CD4-positive, CD25-positive, alpha-beta regulatory T cell (primary cell): ENCODE results near the gene GOSR1. TPM values are rescaled to one million over a fixed set of nuclear protein-coding genes. Genes with fewer than 3 reads are reported as not detected.
A peak's percentile ranks its signal among the peaks of the same experiment; 100 is the strongest.
"Not testable (repeated sequence)": the region's sequence is repeated elsewhere in the genome, so short reads cannot be mapped to it uniquely, and the experiment has no call there.

Source experiments
- ATAC-seq, 2 donors: fragments of 150-1000 bp; cut with Tn5 transposase; one replicate each; pipeline ENCODE4 v1.10.0; 2021; ENCODE audit warnings: low read depth in 2 of 2, moderate number of reproducible peaks in 2 of 2, moderate library complexity in 1 of 2
- DNase-seq, 3 donors: peaks; one replicate each; pipeline versions ENCODE4 v3.0.0 to v3.0.0-alpha.2; 2012 to 2022; ENCODE audit warnings: mixed read lengths in 1 of 3
- H3K27ac ChIP-seq: one replicate; pipeline ENCODE4 v1.7.0; 2013; ENCODE audit warnings: mild to moderate bottlenecking, low read length; ENCODE audit not compliant: insufficient read depth, poor library complexity, severe bottlenecking
- H3K27me3 ChIP-seq: one replicate; pipeline ENCODE4 v1.7.0; 2013; ENCODE audit warnings: low read length; ENCODE audit not compliant: control insufficient read depth, insufficient read depth
- H3K36me3 ChIP-seq: one replicate; pipeline ENCODE4 v1.7.0; 2013; ENCODE audit warnings: mild to moderate bottlenecking, low read length, moderate library complexity; ENCODE audit not compliant: control insufficient read depth, insufficient read depth
- H3K4me1 ChIP-seq: 2 replicates; pipeline ENCODE4 v1.7.0; 2013; ENCODE audit warnings: mild to moderate bottlenecking, low read length; ENCODE audit not compliant: insufficient read depth, control insufficient read depth, poor library complexity, severe bottlenecking
- H3K4me3 ChIP-seq: one replicate; pipeline ENCODE4 v1.7.0; 2013; ENCODE audit warnings: low read depth, mild to moderate bottlenecking, low read length, moderate library complexity
- H3K9me3 ChIP-seq, 2 experiments: 1 replicate in 1 of 2; 2 replicates in 1 of 2; pipeline ENCODE4 v1.7.0; 2013; ENCODE audit warnings: low read length in 2 of 2, mild to moderate bottlenecking in 1 of 2, moderate library complexity in 1 of 2; ENCODE audit not compliant: control insufficient read depth in 2 of 2
- H3K27ac Mint-ChIP-seq, 3 donors: one replicate each; pipeline ENCODE4 v1.8.0; 2020 to 2022; ENCODE audit warnings: mild to moderate bottlenecking in 3 of 3, mixed read lengths in 3 of 3, moderate library complexity in 2 of 3
- H3K27me3 Mint-ChIP-seq: one replicate; pipeline ENCODE4 v1.8.0; 2022; ENCODE audit warnings: mild to moderate bottlenecking, mixed read lengths
- H3K36me3 Mint-ChIP-seq: one replicate; pipeline ENCODE4 v1.8.0; 2020; ENCODE audit warnings: mixed read lengths
- H3K4me1 Mint-ChIP-seq, 4 donors: one replicate each; pipeline ENCODE4 v1.8.0; 2020 to 2022; ENCODE audit warnings: mixed read lengths in 4 of 4, mild to moderate bottlenecking in 1 of 4
- H3K4me3 Mint-ChIP-seq, 4 donors: one replicate each; pipeline ENCODE4 v1.8.0; 2020 to 2022; ENCODE audit warnings: mild to moderate bottlenecking in 4 of 4, mixed read lengths in 4 of 4, moderate library complexity in 3 of 4
- H3K9me3 Mint-ChIP-seq, 7 donors: one replicate each; pipeline ENCODE4 v1.8.0; 2020 to 2022; ENCODE audit warnings: mixed read lengths in 7 of 7, mild to moderate bottlenecking in 3 of 7, moderate library complexity in 2 of 7
- polyA plus RNA-seq, 4 donors: library from polyadenylated mRNA; unstranded; fragments of 300-500 nt; fragmentation: Illumina TruSeq; gene quantifications; one replicate each; pipeline ENCODE4 v1.2.3, GENCODE V29; 2021
- total RNA-seq: library from RNA; stranded (reverse); gene quantifications from one replicate; pipeline ENCODE4 v1.2.3, GENCODE V29; 2022

GOSR1 gene
- total and polyA plus RNA-seq, 5 donors from 2014 or later: 42.8 to 71.4 (median 51.1) TPM

DNA sequence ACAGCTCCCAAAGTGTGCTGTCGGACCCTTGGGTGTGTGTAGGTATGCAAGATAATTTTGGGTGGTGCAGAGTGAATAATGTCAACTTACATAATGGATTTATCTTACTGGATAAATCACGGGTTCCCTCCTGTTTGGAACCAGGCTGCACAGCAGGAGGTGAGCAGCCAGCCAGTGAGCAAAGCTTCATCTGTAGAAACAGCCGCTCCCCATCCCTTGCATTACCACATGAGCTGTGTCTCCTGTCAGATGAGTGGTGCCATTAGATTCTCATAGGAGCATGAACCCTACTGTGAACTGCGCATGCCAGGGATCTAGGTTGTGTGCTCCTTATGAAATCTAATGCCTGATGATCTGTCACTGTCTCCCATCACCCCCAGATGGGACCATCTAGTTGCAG lies 72.0 kb downstream of the GOSR1 start:
- not testable (repeated sequence) for H3K27ac Mint-ChIP-seq, H3K9me3 ChIP-seq, H3K27me3 ChIP-seq, H3K36me3 ChIP-seq, H3K27ac ChIP-seq, H3K4me3 Mint-ChIP-seq, H3K4me3 ChIP-seq, H3K4me1 ChIP-seq, H3K4me1 Mint-ChIP-seq, H3K27me3 Mint-ChIP-seq, ATAC-seq, H3K9me3 Mint-ChIP-seq, DNase-seq
- H3K36me3 Mint-ChIP-seq: peaks cover 11% of the 10 kb centered on the region

DNA sequence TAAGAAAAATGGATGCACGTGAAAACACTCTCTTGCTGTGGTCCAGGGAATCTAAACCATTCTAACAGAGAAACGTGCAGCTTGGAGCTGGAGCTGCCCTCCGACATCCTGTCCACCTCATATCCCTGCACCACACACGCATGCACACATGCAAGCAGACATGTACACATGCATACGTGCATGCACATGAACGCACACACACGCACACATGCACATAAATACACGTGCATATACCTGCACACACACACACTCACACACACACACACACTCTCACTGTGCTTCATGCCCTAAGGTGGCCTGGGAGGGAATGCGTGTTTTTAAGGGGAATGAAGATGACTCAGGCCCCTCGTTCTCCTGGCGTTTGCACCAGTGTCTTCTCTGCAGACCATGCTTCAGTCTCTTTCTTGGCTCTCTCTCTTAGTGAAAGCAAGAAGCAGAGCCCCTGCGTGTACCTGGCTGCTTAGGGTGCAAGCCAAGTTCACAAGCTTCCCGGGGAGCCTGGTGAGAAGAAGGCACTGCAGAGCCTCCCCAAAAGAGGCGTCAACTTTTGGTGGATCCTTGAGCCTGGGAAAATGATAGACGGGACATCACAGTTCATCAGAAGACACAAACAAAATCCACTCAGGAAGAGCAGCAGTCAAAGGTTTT lies 72.8 kb downstream of the GOSR1 start:
- Histone ChIP-seq H3K4me3 (no peak overlapping the region), H3K4me1 (peaks cover 4% of the 10 kb centered on the region), H3K36me3 (no peaks in the 10 kb centered on the region), H3K9me3 (no peaks in the 10 kb centered on the region), H3K27me3 (no peaks in the 10 kb centered on the region), H3K27ac (no peak overlapping the region)
- DNase-seq: no peak
- Mint-ChIP-seq H3K4me3 (no peak overlapping the region), H3K36me3 (peaks cover 11% of the 10 kb centered on the region), H3K27ac (no peak overlapping the region), H3K9me3 (no peaks in the 10 kb centered on the region), H3K27me3 (peaks cover 4% of the 10 kb centered on the region), H3K4me1 (no peaks in the 10 kb centered on the region)
- ATAC-seq: no peak

GRCh38 chr17:30550512-30551273 lies 73.5 kb downstream of the GOSR1 start:
- Histone ChIP-seq H3K4me3 (no peak overlapping the region), H3K27ac (no peak overlapping the region), H3K36me3 (no peaks in the 10 kb centered on the region), H3K9me3 (no peaks in the 10 kb centered on the region), H3K27me3 (no peaks in the 10 kb centered on the region), H3K4me1 (peaks cover 4% of the 10 kb centered on the region)
- Mint-ChIP-seq H3K4me1 (no peaks in the 10 kb centered on the region), H3K4me3 (no peak overlapping the region), H3K36me3 (peaks cover 11% of the 10 kb centered on the region), H3K27ac (no peak overlapping the region), H3K27me3 (peaks cover 4% of the 10 kb centered on the region), H3K9me3 (no peaks in the 10 kb centered on the region)
- DNase-seq: peak in 1 of 3 donors; percentile 28
- ATAC-seq: peak in 1 of 2 donors; percentile 48

- H3K4me1 Mint-ChIP-seq, H3K9me3 ChIP-seq, H3K36me3 ChIP-seq, H3K4me3 ChIP-seq, H3K27ac ChIP-seq, H3K9me3 Mint-ChIP-seq, H3K27ac Mint-ChIP-seq, ATAC-seq, H3K27me3 Mint-ChIP-seq, DNase-seq, H3K27me3 ChIP-seq, H3K4me3 Mint-ChIP-seq, H3K4me1 ChIP-seq: not testable (repeated sequence)
- peaks cover 11% of the 10 kb centered on the region for H3K36me3 Mint-ChIP-seq
Observed at GRCh38 chr17:30551274-30551995, 74.2 kb downstream of the GOSR1 start.

GRCh38 chr17:30551996-30552339 lies 74.8 kb downstream of the GOSR1 start:
- H3K36me3 ChIP-seq: no peaks in the 10 kb centered on the region
- DNase-seq (no peak), ATAC-seq (no peak)
- no peak overlapping the region for H3K4me3 Mint-ChIP-seq
- H3K4me1 ChIP-seq: peaks cover 4% of the 10 kb centered on the region
- H3K27me3 ChIP-seq: no peaks in the 10 kb centered on the region
- no peaks in the 10 kb centered on the region for H3K27me3 Mint-ChIP-seq
- H3K27ac ChIP-seq: no peak overlapping the region
- H3K4me3 ChIP-seq: no peak overlapping the region
- no peaks in the 10 kb centered on the region for H3K9me3 Mint-ChIP-seq
- H3K27ac Mint-ChIP-seq: no peak overlapping the region
- no peaks in the 10 kb centered on the region for H3K4me1 Mint-ChIP-seq
- no peaks in the 10 kb centered on the region for H3K9me3 ChIP-seq
- H3K36me3 Mint-ChIP-seq: peaks cover 11% of the 10 kb centered on the region

- DNase-seq (no peak), ATAC-seq (no peak)
- Histone ChIP-seq H3K27me3 (no peaks in the 10 kb centered on the region), H3K27ac (no peak overlapping the region), H3K4me1 (peaks cover 4% of the 10 kb centered on the region), H3K4me3 (no peak overlapping the region), H3K36me3 (no peaks in the 10 kb centered on the region), H3K9me3 (no peaks in the 10 kb centered on the region)
- H3K4me1 Mint-ChIP-seq: no peaks in the 10 kb centered on the region
- H3K4me3 Mint-ChIP-seq: no peak overlapping the region
- H3K27me3 Mint-ChIP-seq: no peaks in the 10 kb centered on the region
- no peak overlapping the region for H3K27ac Mint-ChIP-seq
- no peaks in the 10 kb centered on the region for H3K9me3 Mint-ChIP-seq
- peaks cover 11% of the 10 kb centered on the region for H3K36me3 Mint-ChIP-seq
Observed at GRCh38 chr17:30552994-30553566, 75.9 kb downstream of the GOSR1 start.

DNA sequence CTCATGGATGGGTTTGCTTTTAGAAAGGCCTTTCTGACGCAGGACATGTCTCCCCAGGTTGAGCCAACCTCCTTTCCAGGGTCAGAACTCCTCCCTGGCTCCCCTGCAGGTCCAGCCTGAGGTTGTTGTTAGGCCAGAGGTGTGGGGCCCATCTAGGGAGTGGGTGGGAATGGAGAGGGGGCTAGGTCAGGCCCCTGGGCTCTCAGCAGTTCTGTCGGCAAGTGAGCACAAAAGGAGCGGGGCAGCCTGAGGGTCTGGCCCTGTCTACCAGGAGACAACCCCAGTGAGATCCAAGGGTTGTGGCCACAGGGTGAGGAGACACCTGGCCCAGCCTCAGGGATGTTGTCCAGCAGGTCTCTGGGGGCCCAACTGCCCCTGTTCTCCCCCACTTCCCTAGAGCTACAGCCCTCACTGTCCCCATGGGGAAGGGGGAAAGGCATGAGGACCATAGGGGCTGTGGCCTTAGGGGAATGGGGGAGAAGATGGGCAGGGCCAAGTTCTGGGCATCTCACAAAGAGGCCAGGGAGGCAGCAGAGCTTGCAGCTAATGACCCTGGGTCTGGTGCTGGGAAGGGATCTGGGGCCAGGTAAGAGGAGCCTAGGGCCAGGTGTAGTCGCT lies 76.7 kb downstream of the GOSR1 start:
- H3K9me3 ChIP-seq, H3K4me1 Mint-ChIP-seq, H3K36me3 ChIP-seq, DNase-seq, H3K36me3 Mint-ChIP-seq, H3K27ac ChIP-seq, H3K27me3 Mint-ChIP-seq, H3K4me3 Mint-ChIP-seq, H3K9me3 Mint-ChIP-seq, H3K27ac Mint-ChIP-seq, H3K27me3 ChIP-seq, H3K4me3 ChIP-seq, H3K4me1 ChIP-seq, ATAC-seq: not testable (repeated sequence)
